IgD-negative memory B cell (primary cell): Measurements from ENCODE around the gene RASD1. TPM values are rescaled to one million over a fixed set of nuclear protein-coding genes. Genes with fewer than 3 reads are reported as not detected.

Source experiments
- H3K27ac Mint-ChIP-seq, 3 donors: one replicate each; pipeline ENCODE4 v1.8.0; 2020 to 2022; ENCODE audit warnings: mild to moderate bottlenecking in 3 of 3, mixed read lengths in 3 of 3, moderate library complexity in 1 of 3
- H3K27me3 Mint-ChIP-seq: one replicate; pipeline ENCODE4 v1.8.0; 2021; ENCODE audit warnings: mixed read lengths
- H3K36me3 Mint-ChIP-seq: one replicate; pipeline ENCODE4 v1.8.0; 2020; ENCODE audit warnings: mild to moderate bottlenecking, mixed read lengths
- H3K4me1 Mint-ChIP-seq, 3 donors: one replicate each; pipeline ENCODE4 v1.8.0; 2020 to 2022; ENCODE audit warnings: mixed read lengths in 3 of 3, mild to moderate bottlenecking in 1 of 3
- H3K4me3 Mint-ChIP-seq, 4 donors: one replicate each; pipeline ENCODE4 v1.8.0; 2020 to 2022; ENCODE audit warnings: mild to moderate bottlenecking in 4 of 4, mixed read lengths in 4 of 4, moderate library complexity in 3 of 4
- H3K9me3 Mint-ChIP-seq, 3 donors: one replicate each; pipeline ENCODE4 v1.8.0; 2020 to 2021; ENCODE audit warnings: mixed read lengths in 3 of 3, mild to moderate bottlenecking in 1 of 3
- polyA plus RNA-seq: library from polyadenylated mRNA; unstranded; fragments of 300-500 nt; fragmentation: Illumina TruSeq; gene quantifications from one replicate; pipeline ENCODE4 v1.2.3, GENCODE V29; 2021

The RASD1 gene
- polyA plus RNA-seq, 1 donor from 2014 or later: 0.73 TPM

GRCh38 chr17:17445296-17445924 lies 50.8 kb downstream of the RASD1 start:
- Mint-ChIP-seq H3K4me3 (no peak overlapping the region), H3K4me1 (peaks cover 0 to 3% (median 0%) of the 10 kb centered on the region in 3 donors), H3K36me3 (peaks cover 2% of the 10 kb centered on the region), H3K27ac (no peak overlapping the region), H3K27me3 (peaks cover 12% of the 10 kb centered on the region), H3K9me3 (peaks cover 0 to 4% (median 3%) of the 10 kb centered on the region in 3 donors)

Other genes starting within 250 kb of the RASD1 start
- 87.0 TPM for gene COPS3, start 215.1 kb downstream of the RASD1 start, polyA plus RNA-seq
- 2.4 TPM for gene NT5M, start 193.0 kb downstream of the RASD1 start, polyA plus RNA-seq
- 18.1 TPM for gene MED9, start 19.4 kb downstream of the RASD1 start, polyA plus RNA-seq
- gene PEMT, start 95.3 kb upstream of the RASD1 start, polyA plus RNA-seq: 35.6 TPM
- 3.0 TPM for gene RAI1, start 185.1 kb upstream of the RASD1 start, polyA plus RNA-seq